NCI-H2029 treated with DMSO at 0.1 percent for 48 hours (cell line): Measurements from ENCODE around the gene GNL3L.
"Not testable (repeated sequence)": the region's sequence is repeated elsewhere in the genome, so short reads cannot be mapped to it uniquely, and the experiment has no call there.

Experiments
- DNase-seq: peaks from one replicate; lab custom pipeline; 2025; lab: John Stamatoyannopoulos, UW

Gene GNL3L, protein sequence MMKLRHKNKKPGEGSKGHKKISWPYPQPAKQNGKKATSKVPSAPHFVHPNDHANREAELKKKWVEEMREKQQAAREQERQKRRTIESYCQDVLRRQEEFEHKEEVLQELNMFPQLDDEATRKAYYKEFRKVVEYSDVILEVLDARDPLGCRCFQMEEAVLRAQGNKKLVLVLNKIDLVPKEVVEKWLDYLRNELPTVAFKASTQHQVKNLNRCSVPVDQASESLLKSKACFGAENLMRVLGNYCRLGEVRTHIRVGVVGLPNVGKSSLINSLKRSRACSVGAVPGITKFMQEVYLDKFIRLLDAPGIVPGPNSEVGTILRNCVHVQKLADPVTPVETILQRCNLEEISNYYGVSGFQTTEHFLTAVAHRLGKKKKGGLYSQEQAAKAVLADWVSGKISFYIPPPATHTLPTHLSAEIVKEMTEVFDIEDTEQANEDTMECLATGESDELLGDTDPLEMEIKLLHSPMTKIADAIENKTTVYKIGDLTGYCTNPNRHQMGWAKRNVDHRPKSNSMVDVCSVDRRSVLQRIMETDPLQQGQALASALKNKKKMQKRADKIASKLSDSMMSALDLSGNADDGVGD

GRCh38 chrX:54529552-54530356 is at the start of gene GNL3L:
GNL3L (plus strand) TSS chrX:54530219; CDS start chrX:54532567, 2,348 bp downstream.
- peak; percentile 70 for DNase-seq

- no peak for DNase-seq
Measured at GRCh38 chrX:54482839-54483593, 47.0 kb upstream of the GNL3L start.

DNA sequence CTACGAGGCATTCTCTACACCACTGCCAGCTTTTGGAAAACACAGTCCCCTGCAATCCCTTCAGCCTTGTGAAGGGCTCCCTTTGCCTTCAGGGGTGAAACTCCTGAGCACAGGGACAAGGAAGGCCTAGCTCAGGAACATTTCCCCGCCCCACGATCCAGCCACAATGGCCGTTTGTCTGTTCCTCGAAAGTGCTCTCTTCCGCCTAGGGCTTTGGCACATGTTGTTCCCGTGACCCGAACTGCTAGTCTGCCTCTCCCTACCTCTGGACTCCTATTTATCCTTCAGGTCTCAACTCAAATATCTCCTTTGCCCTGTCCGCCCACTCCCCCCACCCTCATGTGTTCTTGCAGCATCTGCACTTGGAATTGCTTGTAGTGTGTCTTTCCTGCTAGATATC is 46.1 kb upstream of the GNL3L start:
- no peak for DNase-seq

GRCh38 chrX:54484666-54485065 is 45.4 kb upstream of the GNL3L start:
- DNase-seq, result no peak

DNA sequence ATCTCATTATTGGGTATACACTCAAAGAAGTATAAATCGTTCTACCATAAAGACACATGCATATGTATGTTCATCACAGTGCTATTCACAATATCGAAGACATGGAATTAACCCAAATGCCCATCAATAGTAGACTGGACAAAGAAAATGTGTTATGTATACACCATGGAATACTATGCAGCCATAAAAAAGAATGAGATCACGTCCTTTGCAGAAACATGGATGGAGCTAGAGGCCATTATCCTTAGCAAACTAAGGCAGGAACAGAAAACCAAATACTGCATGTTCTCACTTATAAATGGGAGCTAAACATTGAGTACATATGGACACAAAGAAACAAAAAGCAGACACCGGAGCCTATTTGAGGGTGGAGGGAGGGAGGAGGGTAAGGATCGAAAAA is 40.2 kb upstream of the GNL3L start:
- not testable (repeated sequence) for DNase-seq

- DNase-seq, result no peak
Measured at GRCh38 chrX:54492340-54492739, 37.7 kb upstream of the GNL3L start.

- DNase-seq, result no peak
Measured at GRCh38 chrX:54494166-54494988, 35.6 kb upstream of the GNL3L start.

DNA sequence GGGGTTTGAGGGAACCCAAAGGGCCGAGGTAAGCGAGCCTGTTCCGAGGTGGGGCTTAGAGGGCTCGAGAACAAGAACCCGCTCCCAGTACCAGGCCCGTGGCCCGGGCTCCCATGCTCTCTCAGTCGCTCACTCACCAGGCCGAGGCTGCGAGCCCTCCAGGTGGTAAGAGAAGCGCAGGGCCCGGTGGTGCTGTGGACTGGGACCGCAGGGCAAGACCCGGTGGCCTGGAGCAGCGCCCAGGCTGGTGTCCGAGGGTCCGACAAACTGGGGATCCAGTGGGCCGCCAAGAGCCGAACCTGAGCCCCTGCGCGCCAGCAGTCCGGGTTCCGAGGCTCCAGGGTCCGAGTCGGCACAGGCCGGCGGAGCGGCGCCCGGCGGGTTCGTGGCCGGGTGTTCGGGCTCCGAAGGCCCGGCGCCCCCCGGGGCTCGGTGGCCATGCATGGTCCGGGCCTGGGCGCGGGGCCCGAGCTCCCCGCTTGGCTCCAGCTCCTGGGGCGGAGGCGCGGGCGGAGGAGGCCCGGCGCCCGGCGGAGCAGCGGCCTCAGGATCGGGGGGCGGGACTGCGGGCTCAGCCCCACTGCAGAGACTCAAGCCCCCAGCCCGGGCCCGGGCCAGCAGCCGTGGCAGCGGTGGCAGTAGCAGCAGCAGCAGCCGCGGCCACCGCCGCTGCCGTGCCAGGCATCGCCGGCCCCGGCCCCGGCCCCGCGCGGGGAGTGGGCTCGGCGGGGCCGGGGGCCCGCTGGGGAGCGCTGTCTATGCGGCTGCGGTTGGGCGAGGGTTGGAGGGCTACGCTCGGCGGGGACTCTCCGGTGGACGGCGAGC is 34.8 kb upstream of the GNL3L start:
- no peak for DNase-seq

GRCh38 chrX:54495814-54496516 is 34.1 kb upstream of the GNL3L start, which contains the start of gene FGD1:
FGD1 (minus strand) TSS chrX:54496234; CDS start chrX:54495432, 802 bp downstream.
- no peak for DNase-seq

GRCh38 chrX:54496517-54496852 is 33.5 kb upstream of the GNL3L start:
- DNase-seq, result no peak

DNA sequence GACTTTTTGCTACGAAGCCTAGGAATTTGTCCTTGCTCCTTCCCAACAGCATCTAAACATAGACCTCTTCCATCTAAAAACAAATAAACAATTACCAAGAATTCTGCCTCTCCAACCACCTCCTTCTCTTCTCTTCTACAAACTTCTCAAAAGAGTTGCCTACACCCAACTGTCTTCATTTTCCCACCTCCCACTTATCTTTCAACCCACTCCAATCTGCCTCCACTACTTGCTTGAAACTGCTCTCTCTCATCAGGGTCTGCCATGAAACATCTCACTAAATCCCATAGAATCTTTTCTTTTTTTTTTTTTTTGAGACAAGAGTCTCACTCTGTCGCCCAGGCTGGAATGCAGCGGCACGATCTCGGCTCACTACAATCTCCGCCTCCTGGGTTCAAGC is 33.1 kb upstream of the GNL3L start:
- DNase-seq, result no peak

DNA sequence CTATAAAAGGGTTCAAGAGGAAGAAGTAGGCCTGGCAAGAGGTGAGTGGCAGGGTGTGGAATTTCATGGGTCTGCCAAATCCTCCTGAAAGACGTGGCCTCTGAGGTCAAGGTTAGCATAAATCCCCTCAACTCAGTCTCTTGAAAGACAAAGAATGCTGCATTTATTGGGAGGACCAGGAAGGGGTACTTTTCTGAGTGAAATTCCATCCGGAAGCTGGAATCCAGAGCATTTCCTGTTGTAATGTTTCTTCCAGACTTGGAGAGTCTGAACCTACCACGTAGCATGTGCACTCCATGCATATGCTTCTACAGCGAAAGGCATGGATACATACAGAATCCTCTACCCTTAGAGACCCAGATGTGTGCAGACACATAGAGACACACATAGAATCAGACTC is 20.6 kb upstream of the GNL3L start:
- DNase-seq, result no peak

- peak; percentile 0 for DNase-seq
Measured at GRCh38 chrX:54529151-54529550, 868 bp upstream of the GNL3L start.

DNA sequence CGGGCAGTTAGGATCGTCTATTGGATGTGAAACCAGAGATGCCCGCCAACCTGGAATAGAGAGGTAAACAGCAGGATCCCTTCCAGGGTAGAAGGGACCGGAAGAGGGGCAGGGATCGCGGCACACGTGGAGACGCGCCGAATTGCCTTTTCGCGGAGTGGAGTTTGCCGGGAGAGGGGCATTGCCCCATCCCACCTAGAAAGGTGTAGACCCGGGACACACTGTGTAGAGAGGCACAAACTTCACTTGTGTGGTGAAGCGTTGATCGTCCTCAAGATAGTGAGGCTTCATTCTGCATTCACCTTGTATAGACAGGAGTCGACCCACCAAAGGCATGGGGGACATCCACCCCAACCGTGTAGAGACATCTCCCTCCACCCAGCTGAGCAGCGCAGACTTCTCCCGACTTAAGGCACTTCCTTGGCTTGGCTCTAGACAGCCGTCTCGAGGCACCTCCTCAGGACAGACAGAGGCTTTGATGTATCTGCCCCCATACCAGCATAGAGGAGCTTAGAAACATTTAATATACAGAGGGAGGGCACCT is 410 bp downstream of the GNL3L start:
- DNase-seq, result no peak

GRCh38 chrX:54534271-54534670 is 4.3 kb downstream of the GNL3L start:
- no peak for DNase-seq

DNA sequence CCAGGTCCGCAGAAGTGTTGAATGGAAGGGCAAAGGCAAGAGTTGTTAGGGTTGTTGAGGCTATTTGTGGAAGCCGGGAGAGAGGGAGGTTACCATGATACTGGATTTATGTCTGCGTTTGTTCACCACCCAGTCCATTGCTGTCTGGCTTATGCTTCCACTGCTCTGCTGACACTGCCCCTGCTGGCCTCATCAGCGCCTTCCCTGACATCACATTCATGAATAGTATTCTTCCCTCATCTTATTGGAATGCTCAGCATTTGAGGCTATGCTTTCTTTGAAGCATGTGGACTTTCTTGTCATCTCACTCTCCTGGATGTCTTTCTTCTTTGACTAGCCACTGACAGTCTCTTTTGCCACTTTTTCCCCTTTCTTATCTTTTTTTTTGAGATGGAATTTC is 10.3 kb downstream of the GNL3L start:
- no peak for DNase-seq

GRCh38 chrX:54542239-54542638 is 12.2 kb downstream of the GNL3L start:
- not testable (repeated sequence) for DNase-seq

DNA sequence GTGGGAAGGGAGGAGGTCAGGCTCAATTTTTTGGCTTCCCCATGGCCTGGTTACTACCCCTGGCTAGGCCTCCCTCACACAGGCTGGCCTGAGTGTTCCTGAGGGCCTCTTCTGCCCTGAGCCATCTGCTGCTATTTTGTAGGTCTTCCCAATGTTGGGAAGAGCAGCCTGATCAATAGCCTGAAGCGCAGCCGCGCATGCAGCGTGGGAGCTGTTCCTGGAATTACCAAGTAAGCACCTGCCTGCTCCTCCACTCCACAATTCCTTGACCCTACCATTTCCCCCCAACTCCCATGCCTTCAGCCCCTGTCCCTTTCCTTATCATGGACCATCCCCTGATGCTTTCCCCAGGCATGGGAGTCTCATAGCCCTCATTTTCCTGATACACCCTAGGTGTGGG is 20.8 kb downstream of the GNL3L start:
- no peak for DNase-seq

GRCh38 chrX:54551801-54552200 is 21.8 kb downstream of the GNL3L start:
- DNase-seq, result no peak
